Tibial artery (tissue), 4 donors: ENCODE data around the gene KDELR3.

Experiments
- DNase-seq, 2 donors: peaks; one replicate each; pipeline ENCODE4 v3.0.0-alpha.2; 2019
- H3K27ac ChIP-seq, 2 donors: fragments of 200-600 bp; sonication (generic) in 1 of 2; 1 replicate in 1 of 2; 2 replicates in 1 of 2; pipeline ENCODE4 v1.5.1; 2018 to 2019; ENCODE audit warnings: mild to moderate bottlenecking in 1 of 2
- H3K27me3 ChIP-seq, 2 donors: fragments of 200-600 bp; sonication (generic) in 1 of 2; one replicate each; pipeline versions ENCODE4 v1.5.1 to v1.6.0; 2016 to 2019
- H3K36me3 ChIP-seq, 3 donors: fragments of 200-600 bp; sonication (generic) in 2 of 3; one replicate each; pipeline ENCODE4 v1.5.1; 2016 to 2019; ENCODE audit warnings: mild to moderate bottlenecking in 2 of 3
- H3K4me1 ChIP-seq, 4 donors: fragments of 200-600 bp; sonication (generic) in 2 of 4; 1 replicate in 3 of 4; 2 replicates in 1 of 4; pipeline ENCODE4 v1.5.1; 2016 to 2019
- H3K4me3 ChIP-seq, 2 donors: fragments of 200-600 bp; sonication (generic) in 1 of 2; 1 replicate in 1 of 2; 2 replicates in 1 of 2; pipeline ENCODE4 v1.5.1; 2018 to 2019; ENCODE audit warnings: mild to moderate bottlenecking in 2 of 2
- H3K9me3 ChIP-seq, 3 donors: fragments of 200-600 bp; sonication (generic) in 1 of 3; one replicate each; pipeline ENCODE4 v1.5.1; 2016 to 2019
- CTCF ChIP-seq, 2 experiments: fragments of 200-600 bp in 1 of 2; fragments of 450-650 bp in 1 of 2; IDR thresholded peaks; one replicate each; pipeline ENCODE4 v1.5.1; 2017 to 2019; ENCODE audit warnings: antibody characterized with exemption in 2 of 2, mild to moderate bottlenecking in 1 of 2, moderate library complexity in 1 of 2
- intact Hi-C: fragments of 100-400 bp; cut with DNase I; formaldehyde crosslinking; loops from one replicate; pipeline ENCODE4 v1.15.0; 2023; ENCODE audit warnings: low total_unique reads

Gene KDELR3

GRCh38 chr22:38474003-38474607 is 6.2 kb downstream of the KDELR3 start:
- TF ChIP-seq CTCF (IDR thresholded peaks at IDR 0.05) = no peak
- Histone ChIP-seq H3K4me3 (no peak overlapping the region), H3K27ac (no peak overlapping the region), H3K27me3 (no peaks in the 10 kb centered on the region), H3K36me3 (no peaks in the 10 kb centered on the region), H3K9me3 (no peaks in the 10 kb centered on the region), H3K4me1 (no peaks in the 10 kb centered on the region)
- intact Hi-C loops = no loop called here
- DNase-seq = peak in 1 of 2 donors; percentile 10

GRCh38 chr22:38477585-38477984 is 9.7 kb downstream of the KDELR3 start:
- no peak for DNase-seq
- intact Hi-C loops = no loop called here
- no peak for TF ChIP-seq CTCF (IDR thresholded peaks at IDR 0.05)

GRCh38 chr22:38479096-38479837 is 11.4 kb downstream of the KDELR3 start:
- DNase-seq = no peak
- TF ChIP-seq CTCF (IDR thresholded peaks at IDR 0.05) = no peak
- H3K36me3 ChIP-seq = peaks cover 32 to 40% (median 39%) of the 10 kb centered on the region in 3 donors
- intact Hi-C loops = no loop called here
- no peak overlapping the region for H3K27ac ChIP-seq
- no peak overlapping the region for H3K4me3 ChIP-seq
- no peaks in the 10 kb centered on the region for H3K9me3 ChIP-seq
- H3K4me1 ChIP-seq = no peaks in the 10 kb centered on the region
- no peaks in the 10 kb centered on the region for H3K27me3 ChIP-seq

More at GRCh38 chr22:38477585-38477984, 9.7 kb downstream of the KDELR3 start:
- peaks cover 16 to 23% (median 22%) of the 10 kb centered on the region in 3 donors for H3K36me3 ChIP-seq
- no peaks in the 10 kb centered on the region for H3K9me3 ChIP-seq
- no peaks in the 10 kb centered on the region for H3K4me1 ChIP-seq
- no peak overlapping the region for H3K4me3 ChIP-seq
- H3K27me3 ChIP-seq = no peaks in the 10 kb centered on the region
- H3K27ac ChIP-seq = no peak overlapping the region

- intact Hi-C loops = no loop called here
- no peak for DNase-seq
- no peak for TF ChIP-seq CTCF (IDR thresholded peaks at IDR 0.05)
- Histone ChIP-seq H3K27me3 (no peaks in the 10 kb centered on the region), H3K36me3 (peaks cover 53 to 60% (median 58%) of the 10 kb centered on the region in 3 donors), H3K9me3 (no peaks in the 10 kb centered on the region), H3K4me1 (no peaks in the 10 kb centered on the region), H3K27ac (peak overlapping the region in 1 of 2 donors; percentile 19), H3K4me3 (no peak overlapping the region)
Measured at GRCh38 chr22:38481162-38481870, 13.4 kb downstream of the KDELR3 start.

- no peak for TF ChIP-seq CTCF (IDR thresholded peaks at IDR 0.05)
- H3K27me3 ChIP-seq = no peaks in the 10 kb centered on the region
- H3K36me3 ChIP-seq = peaks cover 59 to 65% (median 64%) of the 10 kb centered on the region in 3 donors
- intact Hi-C loops = no loop called here
- no peak overlapping the region for H3K4me3 ChIP-seq
- no peaks in the 10 kb centered on the region for H3K9me3 ChIP-seq
- DNase-seq = no peak
- no peak overlapping the region for H3K27ac ChIP-seq
- H3K4me1 ChIP-seq = no peaks in the 10 kb centered on the region
Measured at GRCh38 chr22:38481871-38482332, 14.0 kb downstream of the KDELR3 start.
